Fibroblast of lung (primary cell): ENCODE measurements around the gene NAP1L1. TPM values are rescaled to one million over a fixed set of nuclear protein-coding genes. Genes with fewer than 3 reads are reported as not detected.

Experiments used
- DNase-seq, 2 donors: peaks; one replicate each; pipeline versions ENCODE4 v3.0.0 to v3.0.0-alpha.2; 2010; ENCODE audit warnings: low read depth in 2 of 2
- H2AFZ ChIP-seq: 2 replicates; pipeline ENCODE4 v1.5.1; 2012; ENCODE audit warnings: low read length, control low read depth, inconsistent platforms
- H3K27ac ChIP-seq: 2 replicates; pipeline ENCODE4 v1.5.1; 2011; ENCODE audit warnings: low read length, control low read depth; ENCODE audit not compliant: insufficient read depth
- H3K27me3 ChIP-seq: 2 replicates; pipeline ENCODE4 v1.5.1; 2011; ENCODE audit warnings: mild to moderate bottlenecking, low read length; ENCODE audit not compliant: control insufficient read depth, insufficient read depth
- H3K36me3 ChIP-seq: 2 replicates; pipeline ENCODE4 v1.5.1; 2011; ENCODE audit warnings: low read length; ENCODE audit not compliant: control insufficient read depth, insufficient read depth
- H3K4me1 ChIP-seq: 2 replicates; pipeline ENCODE4 v1.5.1; 2011; ENCODE audit warnings: low read length; ENCODE audit not compliant: control insufficient read depth, insufficient read depth; ENCODE audit errors: extremely low read depth
- H3K4me2 ChIP-seq: 2 replicates; pipeline ENCODE4 v1.5.1; 2011; ENCODE audit warnings: low read length, control low read depth; ENCODE audit not compliant: insufficient read depth; ENCODE audit errors: extremely low read depth
- H3K4me3 ChIP-seq, 4 experiments: fragments of 200-600 bp in 1 of 4; sonication (generic) in 1 of 4; replicated peaks in 1 of 4; 2 replicates each; pipeline ENCODE4 v1.5.1; 2011 to 2016; ENCODE audit warnings: low read length in 4 of 4, low read depth in 3 of 4, mild to moderate bottlenecking in 3 of 4, control low read depth in 2 of 4, inconsistent platforms in 1 of 4, mixed read lengths in 1 of 4; ENCODE audit not compliant: insufficient read depth in 1 of 4; ENCODE audit errors: control extremely low read depth in 1 of 4
- H3K79me2 ChIP-seq: 2 replicates; pipeline ENCODE4 v1.5.1; 2012; ENCODE audit warnings: mild to moderate bottlenecking, low read length, inconsistent platforms; ENCODE audit not compliant: control insufficient read depth, insufficient read depth
- H3K9ac ChIP-seq: 2 replicates; pipeline ENCODE4 v1.5.1; 2011; ENCODE audit warnings: mild to moderate bottlenecking, low read length, control low read depth; ENCODE audit not compliant: insufficient read depth
- H3K9me3 ChIP-seq: 2 replicates; pipeline ENCODE4 v1.5.1; 2012; ENCODE audit warnings: low read depth, low read length; ENCODE audit not compliant: control insufficient read depth, insufficient read depth
- H4K20me1 ChIP-seq: 2 replicates; pipeline ENCODE4 v1.5.1; 2011; ENCODE audit warnings: low read length; ENCODE audit not compliant: control insufficient read depth, insufficient read depth; ENCODE audit errors: extremely low read depth
- CTCF ChIP-seq, 2 donors: IDR thresholded peaks in 1 of 2; conservative IDR thresholded peaks in 1 of 2; 1 replicate in 1 of 2; 2 replicates in 1 of 2; pipeline ENCODE4 v1.5.1; 2011 to 2012; ENCODE audit warnings: low read length in 2 of 2, control low read depth in 1 of 2, inconsistent platforms in 1 of 2, low read depth in 1 of 2, mild to moderate bottlenecking in 1 of 2
- EZH2 ChIP-seq: IDR thresholded peaks from 2 replicates; pipeline ENCODE4 v1.5.1; 2012; ENCODE audit warnings: low read length, control low read depth, mild to moderate bottlenecking; ENCODE audit errors: missing control alignments
- polyA plus RNA-seq, 2 donors: library from polyadenylated mRNA; depleted of rRNA in 1 of 2; stranded (reverse) in 1 of 2; unstranded in 1 of 2; fragments of >200 nt; gene quantifications; 2 replicates each; pipeline ENCODE4 v1.2.1, GENCODE V29; 2011 to 2012; ENCODE audit warnings: missing spikeins in 1 of 2
- total RNA-seq: library from RNA; depleted of rRNA; stranded (reverse); fragments of >200 nt; gene quantifications from 2 replicates; pipeline ENCODE4 v1.2.1, GENCODE V29; 2014

The NAP1L1 gene
- total and polyA plus RNA-seq, 2 donors (not counting 1 experiment from before 2014, with no cell fraction given), result 275 to 695 TPM

GRCh38 chr12:76064904-76065303 lies 19.6 kb downstream of the NAP1L1 start:
- no peak overlapping the region for H3K4me3 ChIP-seq
- no peak for TF ChIP-seq CTCF (conservative IDR thresholded peaks at IDR 0.05 in 1 of 2, IDR thresholded peaks at IDR 0.05 in 1 of 2; ENCODE audit: low read depth in 1 of 2, low read length in 2 of 2)
- TF ChIP-seq EZH2, result no peak
- no peaks in the 10 kb centered on the region for H4K20me1 ChIP-seq
- H3K27me3 ChIP-seq, result no peaks in the 10 kb centered on the region
- DNase-seq, result no peak
- H2AFZ ChIP-seq, result no peak overlapping the region
- H3K9me3 ChIP-seq, result no peaks in the 10 kb centered on the region
- H3K9ac ChIP-seq, result no peak overlapping the region
- peaks cover 8% of the 10 kb centered on the region for H3K36me3 ChIP-seq
- no peak overlapping the region for H3K27ac ChIP-seq
- no peak overlapping the region for H3K4me2 ChIP-seq
- no peaks in the 10 kb centered on the region for H3K4me1 ChIP-seq
- peaks cover 95% of the 10 kb centered on the region for H3K79me2 ChIP-seq

DNA sequence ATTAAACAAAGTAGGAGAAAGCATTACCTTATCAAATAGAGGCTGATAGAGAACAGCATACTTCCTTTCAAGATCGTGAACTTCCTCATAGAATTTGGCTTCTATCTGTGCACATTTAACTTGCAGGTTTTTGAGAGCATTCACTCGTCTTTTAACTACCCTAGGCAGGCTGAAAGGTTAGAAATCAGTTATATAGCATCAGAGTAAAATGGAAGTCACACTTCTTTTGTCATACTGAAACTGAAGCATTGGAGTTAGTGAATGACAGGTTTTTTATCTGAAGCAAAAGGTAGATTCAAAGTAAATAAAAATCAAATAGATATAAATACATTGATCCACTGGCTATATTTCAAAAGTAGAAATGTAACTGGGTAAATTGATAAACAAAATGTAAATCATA lies 24.4 kb downstream of the NAP1L1 start:
- Histone ChIP-seq H3K36me3 (peaks cover 9% of the 10 kb centered on the region), H3K27me3 (no peaks in the 10 kb centered on the region), H3K9me3 (no peaks in the 10 kb centered on the region), H3K4me2 (no peak overlapping the region), H3K4me3 (no peak overlapping the region), H3K79me2 (peaks cover 51% of the 10 kb centered on the region), H2AFZ (no peak overlapping the region), H3K27ac (no peak overlapping the region), H4K20me1 (no peaks in the 10 kb centered on the region), H3K4me1 (no peaks in the 10 kb centered on the region), H3K9ac (no peak overlapping the region)
- no peak for DNase-seq
- TF ChIP-seq CTCF (conservative IDR thresholded peaks at IDR 0.05 in 1 of 2, IDR thresholded peaks at IDR 0.05 in 1 of 2; ENCODE audit: low read depth in 1 of 2, low read length in 2 of 2) (no peak), EZH2 (no peak)

DNA sequence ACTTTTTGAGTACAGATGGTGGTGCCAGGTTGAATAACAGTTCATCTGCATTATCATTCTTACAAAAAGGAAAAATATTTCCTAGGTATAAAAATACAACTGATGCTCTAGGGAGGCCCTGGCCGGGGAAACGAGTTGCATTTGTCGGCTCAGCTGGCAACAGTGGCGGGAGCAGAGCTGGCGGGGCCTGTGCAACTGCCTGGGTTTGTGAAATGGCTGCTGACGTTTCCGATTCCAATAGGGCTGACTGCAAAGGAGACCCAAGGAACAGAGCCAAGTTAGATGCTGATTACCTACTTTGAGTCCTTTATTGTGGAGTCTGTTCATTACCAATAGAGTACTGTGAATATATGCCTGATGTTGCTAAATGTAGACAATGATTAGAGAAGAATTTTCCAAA lies 27.2 kb downstream of the NAP1L1 start:
- H3K36me3 ChIP-seq, result peaks cover 9% of the 10 kb centered on the region
- no peak for DNase-seq
- no peak overlapping the region for H3K27ac ChIP-seq
- no peak for TF ChIP-seq CTCF (conservative IDR thresholded peaks at IDR 0.05 in 1 of 2, IDR thresholded peaks at IDR 0.05 in 1 of 2; ENCODE audit: low read depth in 1 of 2, low read length in 2 of 2)
- H3K4me3 ChIP-seq, result no peak overlapping the region
- H2AFZ ChIP-seq, result no peak overlapping the region
- no peaks in the 10 kb centered on the region for H3K4me1 ChIP-seq
- H3K9me3 ChIP-seq, result no peaks in the 10 kb centered on the region
- H3K79me2 ChIP-seq, result peaks cover 25% of the 10 kb centered on the region
- H3K9ac ChIP-seq, result no peak overlapping the region
- no peak overlapping the region for H3K4me2 ChIP-seq
- H4K20me1 ChIP-seq, result no peaks in the 10 kb centered on the region
- no peaks in the 10 kb centered on the region for H3K27me3 ChIP-seq
